ENCODE measurements around the gene DCAF17.
"Not testable (repeated sequence)": the region's sequence is repeated elsewhere in the genome, so short reads cannot be mapped to it uniquely, and the experiment has no call there.

The DCAF17 gene

DNA sequence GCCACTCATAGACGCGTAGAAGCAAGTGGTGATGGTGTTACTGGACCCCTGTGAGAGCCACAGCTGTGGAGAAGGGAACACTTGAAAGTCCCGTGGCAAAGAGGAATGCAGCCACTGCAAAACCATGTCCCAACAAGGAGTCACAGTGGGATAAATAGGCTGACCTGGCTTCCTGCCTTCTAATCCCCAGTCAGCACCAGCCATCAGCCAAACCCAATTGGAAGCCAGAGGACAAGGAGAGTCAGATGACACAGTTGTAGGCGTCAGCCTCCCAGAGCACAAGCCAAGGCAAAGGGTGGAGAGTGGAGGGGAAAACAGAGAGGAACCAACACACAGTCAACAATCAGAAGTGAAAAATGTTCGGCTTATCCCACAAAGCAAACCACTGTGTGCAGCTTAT, 82.8 kb downstream of the DCAF17 start:
- no peak for DNase-seq

DNA sequence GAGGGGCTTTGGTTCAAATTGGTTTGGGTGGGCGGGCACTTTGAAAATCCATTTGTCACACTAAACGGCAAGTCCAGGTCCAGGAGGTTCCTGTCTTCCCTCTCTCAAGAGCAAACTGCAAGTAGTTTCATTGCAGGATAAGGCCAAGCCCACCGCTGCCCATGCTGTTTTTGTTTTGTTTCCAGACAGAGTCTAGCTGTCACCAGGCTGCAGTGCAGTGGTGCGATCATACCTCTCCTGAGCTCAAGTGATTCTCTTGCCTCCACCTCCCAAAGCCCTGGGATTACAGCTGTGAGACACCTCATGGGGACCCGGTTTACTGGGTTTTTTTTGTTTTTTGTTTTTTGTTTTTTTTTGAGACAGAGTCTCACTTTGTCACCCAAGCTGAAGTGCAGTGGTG, 86.4 kb downstream of the DCAF17 start:
- DNase-seq = no peak

DNA sequence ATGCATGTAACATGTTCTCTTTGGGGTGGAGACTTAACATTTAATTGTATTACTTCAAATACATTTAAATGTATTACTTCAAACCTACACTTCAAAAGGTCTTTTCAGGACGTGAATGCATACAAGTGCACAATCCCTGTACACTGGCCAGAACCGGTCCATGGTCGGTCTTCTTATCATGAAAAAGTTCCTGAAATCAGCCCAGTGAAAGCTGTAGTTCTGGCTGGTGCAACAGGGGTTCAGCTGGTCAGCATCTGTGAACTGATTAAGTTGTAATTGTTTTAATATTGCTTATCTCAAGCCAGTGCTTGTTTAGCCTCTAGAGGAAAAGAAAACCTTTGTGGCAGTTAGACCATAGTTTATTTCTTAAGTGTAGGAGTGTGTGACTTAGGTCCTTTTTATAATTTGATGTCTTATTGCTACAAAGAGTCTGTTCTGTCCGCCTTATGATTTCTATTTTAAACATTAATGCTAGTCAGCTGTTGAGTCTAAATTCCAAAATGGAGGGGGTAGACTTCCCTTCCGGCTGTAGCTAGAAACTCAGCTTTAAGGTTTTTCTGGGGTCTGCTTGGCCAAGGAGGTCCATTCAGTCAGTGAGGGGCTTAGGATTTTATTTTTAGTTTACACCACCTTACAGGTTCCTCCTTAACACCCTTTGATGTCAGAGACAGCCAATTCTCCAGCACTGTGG, 87.5 kb downstream of the DCAF17 start:
- DNase-seq = no peak

DNA sequence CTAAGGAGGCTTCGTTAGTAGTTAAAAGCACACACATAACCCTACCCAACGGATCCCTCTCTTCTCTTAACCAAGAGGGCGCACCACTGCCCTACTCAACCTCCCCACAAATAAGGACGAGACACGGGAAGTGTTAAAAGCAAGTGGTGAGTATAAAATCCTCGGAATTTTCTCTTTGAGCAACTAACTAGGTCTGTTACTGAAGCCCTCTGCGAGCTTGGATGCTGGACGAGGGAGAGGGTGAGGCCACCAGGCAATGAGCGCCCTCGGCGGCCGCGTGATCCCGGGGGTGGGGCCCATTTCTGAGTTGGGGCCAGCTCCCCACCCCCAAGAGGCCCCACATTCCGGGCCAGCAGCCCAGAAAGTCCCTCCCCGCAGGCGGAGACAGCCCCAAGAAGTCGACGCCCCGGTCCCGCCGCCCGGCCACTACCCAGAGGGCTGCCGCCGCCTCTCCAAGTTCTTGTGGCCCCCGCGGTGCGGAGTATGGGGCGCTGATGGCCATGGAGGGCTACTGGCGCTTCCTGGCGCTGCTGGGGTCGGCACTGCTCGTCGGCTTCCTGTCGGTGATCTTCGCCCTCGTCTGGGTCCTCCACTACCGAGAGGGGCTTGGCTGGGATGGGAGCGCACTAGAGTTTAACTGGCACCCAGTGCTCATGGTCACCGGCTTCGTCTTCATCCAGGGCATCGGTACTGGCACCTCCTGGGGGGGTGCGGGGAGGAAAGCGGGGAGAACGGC, 88.2 kb downstream of the DCAF17 start, which contains the start of gene CYBRD1:
TSS of gene CYBRD1 (plus strand) at position 423 of the 736 bp plus-strand sequence. CDS start at position 495, 72 bp downstream.
- DNase-seq = peak; percentile 27

DNA sequence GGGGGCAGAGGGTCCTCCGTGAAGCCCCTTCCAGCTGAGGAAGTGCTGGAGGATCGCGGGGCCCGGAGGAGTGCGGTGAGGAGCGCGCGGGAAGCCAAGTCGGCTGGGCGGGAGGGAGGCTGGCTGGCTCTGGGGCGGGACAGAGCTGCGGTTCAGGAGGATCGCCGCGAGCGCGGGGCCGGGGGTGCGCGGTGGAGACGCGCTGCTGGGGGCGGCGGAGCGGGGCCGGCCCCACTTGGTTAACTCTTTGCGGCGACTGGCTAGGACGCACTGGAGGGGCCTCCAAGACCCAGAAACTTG, 88.7 kb downstream of the DCAF17 start:
- DNase-seq = peak; percentile 12

DNA sequence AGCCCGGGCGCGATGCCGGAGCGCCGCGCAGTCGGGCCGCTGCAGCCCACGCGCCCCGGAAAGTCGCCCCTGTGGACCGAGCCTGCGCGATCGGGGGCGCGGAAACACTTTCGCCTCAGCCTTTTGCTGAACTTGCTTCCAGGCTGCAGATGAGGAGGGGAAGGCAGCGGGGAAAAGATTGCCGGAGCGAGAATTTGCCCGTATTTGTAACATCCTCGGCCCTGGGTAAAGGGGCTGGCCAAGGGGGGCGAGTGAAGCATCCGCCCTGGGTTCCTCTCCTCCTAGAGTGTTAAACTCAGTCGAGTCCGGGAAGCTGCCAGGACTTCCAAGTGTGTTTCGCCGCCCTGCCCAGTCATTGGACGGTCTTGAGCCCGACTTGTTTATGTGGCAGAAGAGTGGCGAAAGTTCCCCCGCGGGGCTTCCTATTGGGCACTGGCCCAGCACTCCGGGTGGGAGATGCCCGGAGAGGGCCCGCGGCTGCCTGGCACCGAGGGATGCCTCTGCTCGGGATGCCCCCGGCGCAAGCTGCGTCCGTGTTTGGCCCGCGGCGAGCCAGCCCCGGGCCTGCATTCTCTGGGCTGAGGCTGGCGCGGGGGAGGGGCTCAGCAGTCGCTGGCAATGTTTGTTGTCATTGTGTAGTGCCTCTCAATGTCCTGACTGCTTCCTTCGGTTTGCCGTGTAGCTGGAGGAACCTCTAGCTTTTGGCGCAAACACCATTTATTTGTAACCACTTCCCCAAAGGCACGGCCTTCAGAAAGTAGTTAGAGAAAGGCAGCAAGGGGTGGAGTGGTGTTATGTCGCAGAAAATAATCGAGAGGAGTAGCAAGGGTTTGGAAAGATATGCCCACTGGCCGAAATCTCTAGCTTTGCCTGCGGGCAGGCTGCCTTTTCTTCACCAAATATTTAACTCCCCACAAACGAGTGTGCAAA, 89.3 kb downstream of the DCAF17 start:
- peak; percentile 16 for DNase-seq

DNA sequence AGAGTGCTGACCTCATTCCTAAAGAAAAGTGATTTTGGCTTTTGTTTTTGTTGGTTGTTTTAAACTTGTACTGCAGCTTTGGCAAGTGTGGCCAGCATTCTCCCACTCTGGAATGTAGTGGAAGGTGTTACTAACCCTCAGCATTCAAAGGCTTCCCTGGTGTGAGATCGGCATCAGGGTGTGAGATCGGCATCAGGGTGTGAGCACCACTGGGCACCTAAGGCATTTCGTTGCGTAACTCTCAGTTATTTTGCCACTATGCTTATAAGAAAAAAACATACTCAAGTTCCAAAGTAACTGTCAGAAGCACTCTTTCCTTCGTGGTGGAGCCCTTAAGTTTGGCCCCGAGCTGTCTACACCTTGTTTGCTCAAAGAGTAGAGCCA, 90.0 kb downstream of the DCAF17 start:
- no peak for DNase-seq

DNA sequence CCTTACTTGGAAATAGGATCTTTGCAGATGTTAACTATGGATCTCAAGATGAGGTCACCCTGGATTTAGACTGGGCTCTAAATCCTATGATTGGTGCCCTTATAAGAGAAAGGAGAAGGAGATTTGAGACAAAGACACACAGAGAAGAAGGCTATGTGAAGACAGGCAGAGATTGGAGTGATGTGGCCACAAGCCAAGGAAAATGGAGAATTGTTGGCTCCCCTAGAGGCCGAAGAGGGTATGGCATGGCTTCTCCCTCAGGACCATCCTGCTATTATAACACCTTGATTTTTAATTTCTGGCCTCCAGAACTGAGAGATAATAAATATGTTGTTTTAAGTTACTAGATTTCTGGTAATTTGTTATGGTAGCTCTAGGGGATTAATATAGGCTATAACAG, 95.9 kb downstream of the DCAF17 start:
- peak; percentile 27 for DNase-seq

DNA sequence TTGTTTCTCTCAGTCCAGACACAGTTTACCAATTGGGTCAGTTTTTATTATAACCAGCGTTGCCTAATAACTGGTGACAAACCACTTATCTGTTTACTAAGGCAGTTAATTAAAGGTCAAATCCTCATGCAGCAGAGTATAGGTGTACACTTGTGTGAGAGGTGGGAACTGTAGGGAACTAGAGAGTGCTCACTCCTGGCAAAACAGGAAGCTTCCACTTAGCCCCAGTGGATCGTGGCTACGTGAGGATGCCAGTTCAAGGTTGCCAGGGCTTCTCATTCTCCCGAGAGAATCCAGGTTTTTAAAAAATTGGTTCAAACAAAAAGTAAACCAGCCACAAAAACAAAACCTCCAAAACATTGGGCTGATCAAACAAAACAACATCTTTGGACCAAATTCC, 96.4 kb downstream of the DCAF17 start:
- no peak for DNase-seq

DNA sequence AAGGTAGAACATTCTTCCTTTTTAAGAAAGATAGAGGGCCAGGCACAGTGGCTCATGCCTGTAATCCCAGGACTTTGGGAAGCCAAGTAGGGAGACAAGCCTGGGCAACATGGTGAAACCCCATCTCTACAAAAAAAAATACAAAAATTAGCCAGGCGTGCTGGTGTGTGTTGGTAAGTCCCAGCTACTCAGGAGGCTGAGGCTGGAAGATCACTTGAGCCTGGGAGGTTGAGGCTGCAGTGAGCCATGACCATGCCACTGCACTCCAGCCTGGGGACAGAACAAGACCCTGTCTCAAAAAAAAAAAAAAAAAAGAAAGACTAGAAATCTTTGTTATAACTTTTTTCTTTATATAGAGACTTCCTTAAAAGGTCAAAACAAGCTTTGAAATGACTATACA, 96.8 kb downstream of the DCAF17 start:
- DNase-seq = not testable (repeated sequence)

DNA sequence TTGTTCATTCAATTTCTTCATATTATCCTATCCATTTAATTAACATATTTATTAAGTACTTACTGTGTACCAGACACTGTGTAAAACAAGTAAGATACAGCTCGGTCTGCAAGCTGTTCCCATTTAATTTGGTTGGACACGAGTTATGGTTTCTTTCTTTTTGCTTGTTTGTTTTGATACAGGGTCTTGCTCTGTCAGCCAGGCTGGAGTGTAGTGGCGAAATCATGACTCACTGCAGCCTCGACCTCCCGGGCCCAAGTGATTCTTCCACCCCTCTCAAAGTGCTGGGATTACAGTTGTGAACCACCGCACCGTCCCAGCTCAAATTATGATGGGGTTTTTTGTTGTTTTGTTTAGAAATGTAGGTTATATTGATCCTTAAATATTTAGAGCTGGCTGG, 97.3 kb downstream of the DCAF17 start:
- no peak for DNase-seq

DNA sequence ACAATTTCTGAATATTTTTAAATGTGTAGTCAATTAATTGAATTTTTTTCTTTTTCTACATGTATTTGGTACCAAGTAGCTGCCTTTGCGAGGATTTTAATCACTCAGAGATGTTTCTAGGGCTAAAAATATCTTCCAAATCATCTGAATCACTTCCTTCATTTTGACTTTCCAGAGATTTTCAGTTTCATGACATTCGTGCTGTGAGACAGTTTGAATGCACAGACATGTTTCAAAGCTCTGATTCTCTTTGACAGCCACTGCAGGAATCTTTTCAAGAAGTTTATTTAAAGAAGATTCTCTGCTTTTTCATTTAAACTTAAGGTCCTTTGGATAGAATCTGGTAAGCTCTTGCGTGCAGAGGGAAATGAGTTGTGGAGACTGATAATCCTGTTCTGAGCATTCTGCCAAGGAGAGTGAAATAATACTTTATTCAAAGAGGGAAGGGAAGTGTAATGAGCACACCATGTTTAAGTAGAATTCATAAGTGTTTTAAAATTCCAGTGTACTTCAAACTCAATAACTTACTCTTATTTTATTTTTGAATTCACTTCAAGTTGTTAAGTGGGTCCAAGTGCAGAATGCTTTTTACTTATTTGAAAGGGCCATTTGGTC, 97.9 kb downstream of the DCAF17 start:
- DNase-seq = no peak

DNA sequence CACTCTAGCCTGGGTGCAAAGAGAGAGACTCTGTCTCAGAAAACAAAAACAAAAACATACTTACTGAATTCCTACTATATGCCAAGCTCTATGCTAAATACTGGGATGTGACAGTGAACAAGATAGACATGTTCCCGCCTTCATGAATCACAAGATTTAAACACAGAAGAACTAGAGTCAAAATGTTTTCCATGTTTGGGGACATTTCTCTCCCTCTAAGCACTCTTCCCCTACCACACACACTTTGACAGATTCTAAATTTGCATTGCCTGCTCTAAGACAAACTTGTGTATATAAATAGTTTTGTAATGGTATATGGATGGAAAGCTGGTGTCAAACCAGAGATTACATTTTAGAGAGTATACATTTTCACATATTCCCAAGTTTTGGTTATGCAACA, 99.3 kb downstream of the DCAF17 start:
- no peak for DNase-seq

Data from activated CD4-positive, alpha-beta T cell treated with anti-CD3 and anti-CD28 coated beads, Interleukin-2, Interleukin-6, amounts not matched to agents 100 ng/mL and 50 ng/mL, durations not matched to agents 16 hours and 8 hours (primary cell).